SH-SY5Y (cell line): Measurements from ENCODE around the gene TRAF3.

Experiments used
- GATA2 ChIP-seq: IDR thresholded peaks from 2 replicates; pipeline ENCODE4 v1.6.1; 2011; ENCODE audit warnings: mild to moderate bottlenecking, low read depth, low read length
- GATA3 ChIP-seq: IDR thresholded peaks from 2 replicates; pipeline ENCODE4 v1.6.1; 2011; ENCODE audit warnings: low read depth, mild to moderate bottlenecking, low read length, moderate library complexity

DNA sequence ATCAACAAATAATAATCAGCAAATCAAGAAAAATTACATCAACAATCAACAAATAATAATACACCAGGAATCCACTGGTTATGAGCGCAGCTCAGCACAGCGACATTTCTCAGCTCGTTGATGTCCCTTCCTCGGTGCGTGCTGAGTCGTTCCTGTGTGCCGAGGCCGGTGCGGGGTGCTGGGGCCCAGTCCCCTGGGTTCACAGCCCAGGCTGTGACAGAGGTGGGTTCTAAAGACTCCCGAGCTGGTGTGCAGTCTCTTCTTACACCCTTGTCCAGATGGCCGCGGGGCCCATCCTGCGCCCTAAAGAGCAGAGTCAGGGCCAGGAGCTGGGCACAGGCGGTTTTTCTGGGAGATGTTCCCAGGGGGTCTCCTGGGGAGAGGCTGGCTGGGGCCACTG, 26.9 kb upstream of the TRAF3 start:
- TF ChIP-seq GATA3 (no peak), GATA2 (no peak)
